ENCODE data around the gene PDIA3.
"Not testable (repeated sequence)": the region's sequence is repeated elsewhere in the genome, so short reads cannot be mapped to it uniquely, and the experiment has no call there.

PDIA3 gene

DNA sequence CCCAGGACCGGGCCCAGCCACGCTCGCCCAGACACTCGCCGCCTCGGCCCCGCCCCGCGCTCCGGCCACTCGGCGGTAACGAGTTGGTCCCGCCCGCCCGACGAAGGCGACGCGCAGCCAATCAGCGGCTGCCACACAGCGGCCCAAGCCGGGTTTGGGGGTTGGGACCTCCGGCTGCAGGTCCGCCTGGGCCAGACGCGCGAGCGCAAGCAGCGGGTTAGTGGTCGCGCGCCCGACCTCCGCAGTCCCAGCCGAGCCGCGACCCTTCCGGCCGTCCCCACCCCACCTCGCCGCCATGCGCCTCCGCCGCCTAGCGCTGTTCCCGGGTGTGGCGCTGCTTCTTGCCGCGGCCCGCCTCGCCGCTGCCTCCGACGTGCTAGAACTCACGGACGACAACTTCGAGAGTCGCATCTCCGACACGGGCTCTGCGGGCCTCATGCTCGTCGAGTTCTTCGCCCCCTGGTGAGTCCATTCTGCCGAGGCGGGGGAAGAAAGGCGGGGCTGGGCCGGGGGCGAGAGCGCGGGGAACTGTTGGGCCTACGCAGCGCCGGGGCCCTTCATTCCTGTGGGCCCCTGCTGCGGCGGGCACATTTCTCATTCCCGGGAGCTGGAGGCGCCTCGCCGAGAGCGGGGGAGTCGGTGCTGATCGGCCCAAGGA lies at the start of gene PDIA3:
Gene PDIA3 (plus strand): TSS at position 194 of the 658 bp plus-strand sequence. CDS start 102 bp downstream, at position 296.
- Mint-ChIP-seq H3K4me1 (peaks cover 25 to 61% of the 10 kb centered on the region in 2 donors), H3K4me3 (peak within 1 kb of the TSS; percentile 85 to 93), H3K27ac (peak within 1 kb of the TSS; percentile 99), H3K36me3 (peaks cover 8 to 23% of the 10 kb centered on the region in 2 donors)
- not testable (repeated sequence) for H3K27me3 Mint-ChIP-seq, H3K9me3 Mint-ChIP-seq
- ATAC-seq (replicated peaks) (peak; percentile 84 to 87), DNase-seq (peak; percentile 89)

DNA sequence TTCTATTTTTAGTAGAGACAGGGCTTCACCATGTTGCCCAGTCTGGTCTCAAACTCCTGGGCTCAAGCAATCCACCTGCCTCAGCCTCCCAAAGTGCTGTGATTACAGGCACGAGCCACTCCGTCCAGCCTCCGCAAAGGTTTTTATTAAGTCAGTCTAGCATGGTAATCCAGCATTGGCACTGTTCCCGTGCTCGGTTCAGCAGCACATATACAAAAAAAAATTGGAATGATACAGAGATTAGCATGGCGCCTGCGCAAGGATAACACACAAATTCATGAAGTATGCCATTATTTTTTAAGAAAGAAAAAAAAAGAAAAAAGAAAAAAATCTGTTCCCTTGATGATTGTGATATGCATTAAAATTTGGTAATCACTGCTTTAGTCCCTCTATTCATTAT lies 44.1 kb upstream of the PDIA3 start:
- ATAC-seq (replicated peaks) (no peak), DNase-seq (no peak)
- Mint-ChIP-seq H3K27me3 (peaks cover 31 to 37% of the 10 kb centered on the region in 2 donors), H3K36me3 (no peaks in the 10 kb centered on the region), H3K4me3 (no peak overlapping the region), H3K4me1 (no peaks in the 10 kb centered on the region), H3K27ac (no peak overlapping the region), H3K9me3 (no peaks in the 10 kb centered on the region)

- H3K36me3 Mint-ChIP-seq: no peaks in the 10 kb centered on the region
- no peaks in the 10 kb centered on the region for H3K4me1 Mint-ChIP-seq
- H3K4me3 Mint-ChIP-seq: no peak overlapping the region
- H3K27ac Mint-ChIP-seq: no peak overlapping the region
- H3K9me3 Mint-ChIP-seq: no peaks in the 10 kb centered on the region
- ATAC-seq (replicated peaks): no peak
- peaks cover 25 to 30% of the 10 kb centered on the region in 2 donors for H3K27me3 Mint-ChIP-seq
- no peak for DNase-seq
These were observed 43.4 kb upstream of the PDIA3 start for GRCh38 chr15:43702701-43703424.

- not testable (repeated sequence) for H3K27ac Mint-ChIP-seq; ATAC-seq (replicated peaks); H3K9me3 Mint-ChIP-seq; DNase-seq; H3K27me3 Mint-ChIP-seq; H3K4me1 Mint-ChIP-seq; H3K36me3 Mint-ChIP-seq; H3K4me3 Mint-ChIP-seq
These were observed 35.7 kb upstream of the PDIA3 start for GRCh38 chr15:43710431-43711131.

DNA sequence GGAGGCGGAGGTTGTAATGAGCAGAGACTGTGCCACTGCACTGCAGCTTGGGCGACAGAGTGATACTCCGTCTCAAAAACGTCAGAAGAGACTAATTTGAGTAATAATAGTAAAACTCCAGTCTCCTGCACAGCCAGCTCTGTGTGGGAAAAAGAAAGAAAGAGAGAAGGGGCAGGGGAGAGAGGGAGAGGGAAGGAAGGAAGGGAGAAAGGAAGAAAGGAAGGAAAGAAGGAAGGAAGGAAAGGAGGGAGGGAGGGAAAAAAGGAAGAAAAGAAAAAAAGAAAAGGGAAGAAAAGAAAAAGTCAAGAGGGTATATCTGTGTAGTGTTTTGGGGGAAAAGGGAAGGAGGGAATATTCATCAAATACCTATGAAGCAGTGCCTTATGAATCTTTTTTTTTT lies 23.1 kb upstream of the PDIA3 start:
- ATAC-seq (replicated peaks): no peak
- H3K4me3 Mint-ChIP-seq: no peak overlapping the region
- no peak for DNase-seq
- H3K27ac Mint-ChIP-seq: no peak overlapping the region
- H3K27me3 Mint-ChIP-seq: peaks cover 0 to 8% of the 10 kb centered on the region in 2 donors
- no peaks in the 10 kb centered on the region for H3K4me1 Mint-ChIP-seq
- no peaks in the 10 kb centered on the region for H3K36me3 Mint-ChIP-seq
- H3K9me3 Mint-ChIP-seq: no peaks in the 10 kb centered on the region

- H3K9me3 Mint-ChIP-seq; ATAC-seq (replicated peaks); H3K4me1 Mint-ChIP-seq; H3K36me3 Mint-ChIP-seq; H3K27ac Mint-ChIP-seq; H3K4me3 Mint-ChIP-seq; DNase-seq; H3K27me3 Mint-ChIP-seq: not testable (repeated sequence)
These were observed 19.9 kb upstream of the PDIA3 start for GRCh38 chr15:43726306-43726705.

DNA sequence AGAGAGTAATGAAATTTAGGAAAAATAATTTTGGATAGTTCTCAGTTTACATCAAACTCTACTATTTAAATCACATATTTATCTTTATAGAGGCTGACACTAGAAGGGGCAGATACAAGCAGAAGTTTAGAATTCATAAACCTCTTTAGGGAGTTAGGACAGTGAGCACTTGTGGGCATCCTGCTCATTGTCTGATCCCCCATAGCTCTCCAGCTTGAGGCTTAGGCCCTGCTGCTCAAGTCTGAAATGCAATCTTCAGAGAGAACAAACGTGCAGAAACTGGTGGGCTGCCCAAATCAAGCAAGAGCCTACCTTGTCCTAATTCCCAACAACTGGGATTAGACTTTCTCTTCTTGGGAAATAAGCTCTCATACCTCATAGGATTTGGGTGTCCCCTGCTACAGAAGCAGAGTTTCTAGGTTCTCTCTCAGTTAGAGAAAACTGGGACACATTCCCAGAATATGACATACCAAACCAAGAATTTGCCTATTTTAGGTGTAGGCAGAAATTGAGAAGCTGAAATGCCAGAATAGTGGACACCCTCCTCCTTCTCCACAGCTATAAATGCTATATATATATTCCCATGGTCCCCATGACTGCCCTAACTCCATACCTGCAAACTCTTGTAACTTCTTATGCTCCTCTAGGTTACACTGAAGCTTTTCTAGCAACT lies 18.0 kb upstream of the PDIA3 start:
- not testable (repeated sequence) for H3K9me3 Mint-ChIP-seq; ATAC-seq (replicated peaks); H3K4me3 Mint-ChIP-seq; H3K27me3 Mint-ChIP-seq; H3K4me1 Mint-ChIP-seq; H3K36me3 Mint-ChIP-seq; H3K27ac Mint-ChIP-seq; DNase-seq

GRCh38 chr15:43735416-43735815 lies 10.8 kb upstream of the PDIA3 start:
- H3K4me3 Mint-ChIP-seq: no peak overlapping the region
- DNase-seq: no peak
- ATAC-seq (replicated peaks): no peak
- H3K27ac Mint-ChIP-seq: no peak overlapping the region
- H3K27me3 Mint-ChIP-seq: no peaks in the 10 kb centered on the region
- H3K4me1 Mint-ChIP-seq: peaks cover 2 to 6% of the 10 kb centered on the region in 2 donors
- H3K36me3 Mint-ChIP-seq: no peaks in the 10 kb centered on the region
- no peaks in the 10 kb centered on the region for H3K9me3 Mint-ChIP-seq

GRCh38 chr15:43746903-43747309 lies 668 bp downstream of the PDIA3 start:
- Mint-ChIP-seq H3K27ac (peak overlapping the region; percentile 99), H3K36me3 (peaks cover 9 to 25% of the 10 kb centered on the region in 2 donors), H3K4me3 (peak overlapping the region; percentile 85 to 93), H3K4me1 (peaks cover 27 to 65% of the 10 kb centered on the region in 2 donors)
- ATAC-seq (replicated peaks) (peak; percentile 31 to 36), DNase-seq (peak; percentile 29)
- not testable (repeated sequence) for H3K9me3 Mint-ChIP-seq, H3K27me3 Mint-ChIP-seq

DNA sequence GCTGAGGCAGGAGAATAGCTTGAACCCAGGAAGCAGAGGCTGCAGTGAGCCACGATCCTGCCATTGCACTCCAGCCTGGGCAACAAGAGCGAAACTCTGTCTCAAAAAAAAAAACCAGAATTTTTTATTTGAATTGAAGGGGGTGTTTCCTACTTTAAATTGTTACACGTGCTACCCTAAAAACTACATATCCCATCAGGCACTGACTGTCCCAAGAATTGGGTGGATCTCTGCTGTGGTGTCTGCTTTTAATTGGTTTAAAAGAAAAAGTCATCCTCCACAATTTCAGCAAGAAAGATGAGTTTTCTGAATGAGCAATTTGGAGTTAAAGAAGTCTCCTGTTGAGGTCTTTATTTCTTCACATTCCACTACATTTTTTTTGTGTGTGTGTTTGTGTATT lies 2.1 kb downstream of the PDIA3 start:
- H3K9me3 Mint-ChIP-seq: no peaks in the 10 kb centered on the region
- H3K27ac Mint-ChIP-seq: peak overlapping the region; percentile 25
- peaks cover 30 to 71% of the 10 kb centered on the region in 2 donors for H3K4me1 Mint-ChIP-seq
- ATAC-seq (replicated peaks) (no peak), DNase-seq (no peak)
- no peaks in the 10 kb centered on the region for H3K27me3 Mint-ChIP-seq
- H3K36me3 Mint-ChIP-seq: peaks cover 13 to 26% of the 10 kb centered on the region in 2 donors
- peak overlapping the region; percentile 39 to 85 for H3K4me3 Mint-ChIP-seq

- Mint-ChIP-seq H3K4me1 (peaks cover 22 to 64% of the 10 kb centered on the region in 2 donors), H3K9me3 (no peaks in the 10 kb centered on the region), H3K36me3 (peaks cover 19 to 24% of the 10 kb centered on the region in 2 donors), H3K27me3 (no peaks in the 10 kb centered on the region), H3K27ac (peak overlapping the region; percentile 83), H3K4me3 (peak overlapping the region; percentile 78 to 80)
- ATAC-seq (replicated peaks) (peak; percentile 44), DNase-seq (peak; percentile 11)
These were observed 3.6 kb downstream of the PDIA3 start for GRCh38 chr15:43749690-43750345.

DNA sequence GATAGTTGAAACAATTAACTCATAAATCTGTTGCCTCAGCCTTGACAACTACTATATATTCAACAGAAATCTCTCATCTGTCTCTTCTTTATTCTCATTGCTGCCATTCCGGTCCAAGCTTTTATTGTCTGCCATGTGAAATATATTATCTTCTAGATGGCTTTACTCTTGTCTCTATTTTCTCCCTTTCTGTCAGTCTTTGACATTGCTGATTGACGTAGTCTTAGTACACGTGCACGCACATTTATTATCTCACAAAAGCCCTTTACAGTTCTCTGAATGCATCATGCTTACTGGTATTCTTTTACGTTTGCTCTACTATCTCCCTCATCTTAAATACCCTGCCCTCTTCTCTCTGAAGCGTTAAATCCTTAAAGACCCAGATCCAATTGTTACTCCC lies 5.6 kb downstream of the PDIA3 start:
- Mint-ChIP-seq H3K4me3 (no peak overlapping the region), H3K9me3 (no peaks in the 10 kb centered on the region), H3K36me3 (peaks cover 21 to 24% of the 10 kb centered on the region in 2 donors), H3K27ac (no peak overlapping the region), H3K27me3 (no peaks in the 10 kb centered on the region), H3K4me1 (peaks cover 20 to 54% of the 10 kb centered on the region in 2 donors)
- DNase-seq (no peak), ATAC-seq (replicated peaks) (no peak)

GRCh38 chr15:43762824-43763223 lies 16.6 kb downstream of the PDIA3 start:
- H3K36me3 Mint-ChIP-seq: peaks cover 28 to 30% of the 10 kb centered on the region in 2 donors
- no peak overlapping the region for H3K27ac Mint-ChIP-seq
- no peak overlapping the region for H3K4me3 Mint-ChIP-seq
- H3K4me1 Mint-ChIP-seq: peaks cover 0 to 5% of the 10 kb centered on the region in 2 donors
- DNase-seq (no peak), ATAC-seq (replicated peaks) (no peak)
- H3K27me3 Mint-ChIP-seq: no peaks in the 10 kb centered on the region
- H3K9me3 Mint-ChIP-seq: no peaks in the 10 kb centered on the region

Data from stimulated activated naive B cell treated with anti-CD40 and anti-IgM and Interleukin-4, amounts not matched to agents 10 μg/mL and 1 μg/mL and 100 μg/mL, for 72 hours (primary cell).